ENCODE results near the gene SSBP4.

GRCh38 chr19:18474366-18474887 lies 55.2 kb downstream of the SSBP4 start:
- TF ChIP-seq CTCF (IDR thresholded peaks at IDR 0.05) (no peak), POLR2A (IDR thresholded peaks at IDR 0.05) (no peak)
